Endodermal cell (in vitro differentiated cells): ENCODE measurements around the gene EPPIN. TPM values are rescaled to one million over a fixed set of nuclear protein-coding genes. Genes with fewer than 3 reads are reported as not detected.

Source experiments
- DNase-seq: peaks from one replicate; pipeline ENCODE4 v3.0.0-alpha.2; 2017
- H3K27ac ChIP-seq: 2 replicates; pipeline ENCODE4 v1.5.1; 2013; ENCODE audit warnings: mild to moderate bottlenecking, low read depth, low read length, moderate library complexity
- H3K27me3 ChIP-seq: 2 replicates; pipeline ENCODE4 v1.6.1; 2013; ENCODE audit warnings: mild to moderate bottlenecking, low read length, moderate library complexity; ENCODE audit not compliant: insufficient read depth, control insufficient read depth, poor library complexity, severe bottlenecking
- H3K36me3 ChIP-seq: 2 replicates; pipeline ENCODE4 v1.7.0; 2013; ENCODE audit warnings: mild to moderate bottlenecking, low read length, moderate library complexity; ENCODE audit not compliant: control insufficient read depth, insufficient read depth
- H3K4me1 ChIP-seq: one replicate; pipeline ENCODE4 v1.7.0; 2013; ENCODE audit warnings: low read length; ENCODE audit not compliant: control insufficient read depth, insufficient read depth
- H3K4me3 ChIP-seq: 2 replicates; pipeline ENCODE4 v1.5.1; 2013; ENCODE audit warnings: mild to moderate bottlenecking, low read length, moderate library complexity
- H3K9ac ChIP-seq: 2 replicates; pipeline ENCODE4 v1.6.1; 2013; ENCODE audit warnings: mild to moderate bottlenecking, low read length, moderate library complexity; ENCODE audit not compliant: poor library complexity, severe bottlenecking; ENCODE audit errors: extremely low read depth
- H3K9me3 ChIP-seq: 2 replicates; pipeline ENCODE4 v1.6.1; 2013; ENCODE audit warnings: mild to moderate bottlenecking, low read length, moderate library complexity; ENCODE audit not compliant: control insufficient read depth
- H3K27ac Mint-ChIP-seq: 2 replicates; pipeline ENCODE4 v1.8.0; 2020; ENCODE audit warnings: mixed read lengths
- H3K27me3 Mint-ChIP-seq: 2 replicates; pipeline ENCODE4 v1.8.0; 2021; ENCODE audit warnings: mild to moderate bottlenecking, mixed read lengths; ENCODE audit not compliant: insufficient read depth
- H3K36me3 Mint-ChIP-seq: 2 replicates; pipeline ENCODE4 v1.8.0; 2020; ENCODE audit warnings: low read depth, mixed read lengths
- H3K4me1 Mint-ChIP-seq: 2 replicates; pipeline ENCODE4 v1.8.0; 2020; ENCODE audit warnings: mixed read lengths
- H3K4me3 Mint-ChIP-seq: 2 replicates; pipeline ENCODE4 v1.8.0; 2020; ENCODE audit warnings: mild to moderate bottlenecking, moderate library complexity, mixed read lengths
- H3K9me3 Mint-ChIP-seq: 2 replicates; pipeline ENCODE4 v1.8.0; 2020; ENCODE audit warnings: mild to moderate bottlenecking, mixed read lengths
- WGBS, 2 experiments: methylation state at CpG; one replicate each; pipeline versions ENCODE4 v1.1.5 to v1.1.7; 2013; ENCODE audit warnings: missing lambda C conversion rate in 2 of 2, mixed read lengths in 1 of 2; ENCODE audit not compliant: insufficient coverage in 1 of 2, insufficient read length in 1 of 2; 5-methylcytosine and 5-hydroxymethylcytosine counted together
- total RNA-seq, 2 donors: library from RNA; stranded (reverse); fragmentation: NEBNext Ultra II Directional in 1 of 2; extraction: Animal tissue kit (Norgen Biotek cat#: 25700) in 1 of 2; gene quantifications; 2 replicates in 1 of 2; 3 replicates in 1 of 2; pipeline ENCODE4 v1.2.1, GENCODE V29; 2021
- TF ChIP-seq, protein P1 (sequence below): fragments of 200-600 bp; sonication (generic); conservative IDR thresholded peaks from 2 replicates; pipeline ENCODE4 v1.5.0; 2021; ENCODE audit warnings: antibody characterized with exemption, mild to moderate bottlenecking

The EPPIN gene
- total RNA-seq, 2 donors from 2014 or later: 0.18 TPM; not detected in 1

DNA sequence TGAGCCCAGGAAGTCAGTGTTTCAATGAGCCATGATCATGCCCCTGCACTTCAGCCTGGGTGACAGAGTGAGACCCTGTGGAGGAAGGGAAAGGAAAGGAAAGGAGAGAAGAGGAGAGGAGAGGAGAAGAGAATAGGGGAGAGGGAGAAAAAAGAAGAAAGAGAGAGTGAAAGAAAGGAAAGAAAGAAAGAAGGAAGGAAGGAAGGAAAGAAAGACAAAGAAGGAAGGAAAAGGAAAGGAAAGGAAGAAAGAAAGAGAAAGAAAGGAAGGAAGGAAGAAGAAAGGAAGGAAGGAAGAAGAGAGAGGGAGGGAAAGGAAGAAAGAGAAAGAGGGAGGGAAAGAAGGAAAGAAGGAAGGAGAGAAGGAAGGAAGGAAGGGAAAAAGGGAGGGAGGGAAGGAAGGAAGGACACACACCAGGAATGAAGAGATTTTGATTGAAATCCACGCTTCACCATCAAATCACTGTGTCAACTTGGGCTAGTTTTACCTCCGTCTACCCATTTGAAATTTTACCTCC lies 17.6 kb upstream of the EPPIN start:
- Histone ChIP-seq H3K4me3 (no peak overlapping the region), H3K36me3 (no peaks in the 10 kb centered on the region), H3K9ac (no peak overlapping the region), H3K27me3 (no peaks in the 10 kb centered on the region), H3K4me1 (no peaks in the 10 kb centered on the region), H3K27ac (no peak overlapping the region), H3K9me3 (no peaks in the 10 kb centered on the region)
- no peaks in the 10 kb centered on the region for H3K9me3 Mint-ChIP-seq
- 81 to 86% methylated on average over 1 to 2 of the region's 2 CpGs for WGBS, 2 experiments
- H3K27me3 Mint-ChIP-seq: peaks cover 3% of the 10 kb centered on the region
- H3K4me3 Mint-ChIP-seq: no peak overlapping the region
- no peaks in the 10 kb centered on the region for H3K36me3 Mint-ChIP-seq
- H3K27ac Mint-ChIP-seq: no peak overlapping the region
- no peaks in the 10 kb centered on the region for H3K4me1 Mint-ChIP-seq
- no peak for DNase-seq
- TF ChIP-seq, protein P1, sequence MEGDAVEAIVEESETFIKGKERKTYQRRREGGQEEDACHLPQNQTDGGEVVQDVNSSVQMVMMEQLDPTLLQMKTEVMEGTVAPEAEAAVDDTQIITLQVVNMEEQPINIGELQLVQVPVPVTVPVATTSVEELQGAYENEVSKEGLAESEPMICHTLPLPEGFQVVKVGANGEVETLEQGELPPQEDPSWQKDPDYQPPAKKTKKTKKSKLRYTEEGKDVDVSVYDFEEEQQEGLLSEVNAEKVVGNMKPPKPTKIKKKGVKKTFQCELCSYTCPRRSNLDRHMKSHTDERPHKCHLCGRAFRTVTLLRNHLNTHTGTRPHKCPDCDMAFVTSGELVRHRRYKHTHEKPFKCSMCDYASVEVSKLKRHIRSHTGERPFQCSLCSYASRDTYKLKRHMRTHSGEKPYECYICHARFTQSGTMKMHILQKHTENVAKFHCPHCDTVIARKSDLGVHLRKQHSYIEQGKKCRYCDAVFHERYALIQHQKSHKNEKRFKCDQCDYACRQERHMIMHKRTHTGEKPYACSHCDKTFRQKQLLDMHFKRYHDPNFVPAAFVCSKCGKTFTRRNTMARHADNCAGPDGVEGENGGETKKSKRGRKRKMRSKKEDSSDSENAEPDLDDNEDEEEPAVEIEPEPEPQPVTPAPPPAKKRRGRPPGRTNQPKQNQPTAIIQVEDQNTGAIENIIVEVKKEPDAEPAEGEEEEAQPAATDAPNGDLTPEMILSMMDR: no peak

DNA sequence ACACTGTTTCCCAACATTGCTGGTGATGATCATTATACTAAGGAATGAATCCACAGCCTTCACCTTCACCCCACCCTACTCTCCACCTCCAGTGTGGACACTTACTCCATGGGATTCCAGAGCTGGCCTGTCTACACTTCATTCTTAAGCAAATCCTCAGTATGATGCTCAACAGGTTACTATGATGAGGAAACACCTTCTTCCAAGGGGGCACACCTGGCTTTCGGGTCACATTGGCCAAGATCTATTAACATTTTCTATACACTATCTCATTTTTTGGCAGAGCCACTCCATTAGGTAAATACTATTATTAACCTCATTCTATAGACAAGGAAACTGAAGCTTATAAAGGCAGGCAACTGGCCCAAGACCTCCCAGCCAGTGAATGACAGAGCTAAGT lies 8.0 kb upstream of the EPPIN start:
- TF ChIP-seq, protein P1: no peak
- Histone ChIP-seq H3K27me3 (no peaks in the 10 kb centered on the region), H3K36me3 (no peaks in the 10 kb centered on the region), H3K4me3 (no peak overlapping the region), H3K9ac (no peak overlapping the region), H3K4me1 (no peaks in the 10 kb centered on the region), H3K27ac (no peak overlapping the region), H3K9me3 (no peaks in the 10 kb centered on the region)
- Mint-ChIP-seq H3K4me1 (no peaks in the 10 kb centered on the region), H3K27me3 (peaks cover 2% of the 10 kb centered on the region), H3K27ac (no peak overlapping the region), H3K36me3 (no peaks in the 10 kb centered on the region), H3K4me3 (no peak overlapping the region), H3K9me3 (peaks cover 3% of the 10 kb centered on the region)
- DNase-seq: no peak
- WGBS, 2 experiments: 93 to 100% methylated on average over 1 of the region's 1 CpG

DNA sequence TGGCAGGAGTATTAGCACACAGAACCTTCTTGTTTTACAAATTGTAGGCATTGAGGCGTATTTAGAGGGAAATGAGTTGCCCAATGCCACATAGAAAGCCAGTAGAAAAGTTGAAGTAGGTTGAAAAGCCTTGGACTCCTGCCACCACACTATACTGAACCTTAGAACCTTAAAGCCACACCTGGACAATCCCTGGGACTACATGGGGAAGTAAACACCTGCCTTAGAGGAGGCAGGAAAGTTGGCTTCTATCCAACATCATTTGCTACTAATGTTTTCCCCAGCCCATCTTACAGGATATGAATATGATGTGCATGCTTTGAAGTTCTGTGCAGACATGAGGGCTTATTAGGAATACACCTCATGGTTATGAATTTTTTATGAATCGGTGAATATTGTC lies 5.3 kb upstream of the EPPIN start:
- no peak for DNase-seq
- TF ChIP-seq, protein P1: no peak
- Histone ChIP-seq H3K4me3 (no peak overlapping the region), H3K27ac (no peak overlapping the region), H3K9ac (no peak overlapping the region), H3K27me3 (no peaks in the 10 kb centered on the region), H3K36me3 (no peaks in the 10 kb centered on the region), H3K9me3 (no peaks in the 10 kb centered on the region), H3K4me1 (no peaks in the 10 kb centered on the region)
- Mint-ChIP-seq H3K27ac (no peak overlapping the region), H3K27me3 (peaks cover 3% of the 10 kb centered on the region), H3K36me3 (no peaks in the 10 kb centered on the region), H3K4me1 (no peaks in the 10 kb centered on the region), H3K9me3 (peaks cover 4% of the 10 kb centered on the region), H3K4me3 (no peak overlapping the region)
- 91 to 100% methylated on average over 1 to 2 of the region's 2 CpGs for WGBS, 2 experiments
